Muscle layer of colon (tissue), 2 donors: ENCODE data around the gene INPP5B.

Experiments
- H3K27ac ChIP-seq: one replicate; pipeline ENCODE4 v1.7.0; 2013; ENCODE audit warnings: low read depth, mild to moderate bottlenecking, low read length, moderate library complexity
- H3K27me3 ChIP-seq, 2 donors: one replicate each; pipeline ENCODE4 v1.7.0; 2013; ENCODE audit warnings: low read length in 2 of 2, mild to moderate bottlenecking in 2 of 2; ENCODE audit not compliant: insufficient read depth in 2 of 2, control insufficient read depth in 1 of 2
- H3K36me3 ChIP-seq: one replicate; pipeline ENCODE4 v1.7.0; 2013; ENCODE audit warnings: mild to moderate bottlenecking, low read length; ENCODE audit not compliant: insufficient read depth
- H3K4me1 ChIP-seq: one replicate; pipeline ENCODE4 v1.7.0; 2013; ENCODE audit warnings: mild to moderate bottlenecking, low read length; ENCODE audit not compliant: insufficient read depth
- H3K4me3 ChIP-seq, 2 donors: one replicate each; pipeline ENCODE4 v1.7.0; 2013; ENCODE audit warnings: low read length in 2 of 2, low read depth in 1 of 2, mild to moderate bottlenecking in 1 of 2, moderate library complexity in 1 of 2
- H3K9ac ChIP-seq: one replicate; pipeline ENCODE4 v1.7.0; 2013; ENCODE audit warnings: low read length
- H3K9me3 ChIP-seq: one replicate; pipeline ENCODE4 v1.7.0; 2013; ENCODE audit warnings: mild to moderate bottlenecking, low read length
- donor health status: abdominal sarcoma.
- donor health status: Adenocarcinoma of cecum.

INPP5B gene

GRCh38 chr1:37861151-37861550 is 85.7 kb downstream of the INPP5B start:
- no peaks in the 10 kb centered on the region for H3K27me3 ChIP-seq
- no peak overlapping the region for H3K4me3 ChIP-seq
- H3K27ac ChIP-seq: no peak overlapping the region
- H3K9me3 ChIP-seq: no peaks in the 10 kb centered on the region
- peaks cover 36% of the 10 kb centered on the region for H3K36me3 ChIP-seq
- H3K9ac ChIP-seq: no peak overlapping the region
- peaks cover 15% of the 10 kb centered on the region for H3K4me1 ChIP-seq

- Histone ChIP-seq H3K4me1 (peaks cover 20% of the 10 kb centered on the region), H3K9ac (peak overlapping the region; percentile 18), H3K9me3 (no peaks in the 10 kb centered on the region), H3K27me3 (no peaks in the 10 kb centered on the region), H3K4me3 (peak overlapping the region; percentile 98 to 99), H3K27ac (peak overlapping the region; percentile 97), H3K36me3 (peaks cover 27% of the 10 kb centered on the region)
Observed at GRCh38 chr1:37860346-37860666, 86.5 kb downstream of the INPP5B start.

GRCh38 chr1:37859507-37860345 is 87.1 kb downstream of the INPP5B start, which contains the start of gene MTF1:
Gene MTF1, minus strand, starts transcription at chr1:37859592. Its CDS starts 1,934 bp downstream, at chr1:37857658.
- Histone ChIP-seq H3K4me1 (peaks cover 23% of the 10 kb centered on the region), H3K4me3 (peak within 1 kb of the TSS; percentile 98 to 99)

GRCh38 chr1:37858931-37859506 is 87.8 kb downstream of the INPP5B start:
- Histone ChIP-seq H3K4me3 (peak overlapping the region; percentile 98 to 99), H3K9ac (peak overlapping the region; percentile 97), H3K4me1 (peaks cover 23% of the 10 kb centered on the region), H3K27ac (peak overlapping the region; percentile 97), H3K36me3 (peaks cover 22% of the 10 kb centered on the region), H3K9me3 (no peaks in the 10 kb centered on the region), H3K27me3 (no peaks in the 10 kb centered on the region)

More at GRCh38 chr1:37859507-37860345, 87.1 kb downstream of the INPP5B start, which contains the start of gene MTF1:
- no peaks in the 10 kb centered on the region for H3K9me3 ChIP-seq
- H3K36me3 ChIP-seq: peaks cover 24% of the 10 kb centered on the region
- H3K9ac ChIP-seq: peak within 1 kb of the TSS; percentile 97
- peak within 1 kb of the TSS; percentile 97 for H3K27ac ChIP-seq
- no peaks in the 10 kb centered on the region for H3K27me3 ChIP-seq

GRCh38 chr1:37854406-37854805 is 92.4 kb downstream of the INPP5B start:
- no peak overlapping the region for H3K27ac ChIP-seq

GRCh38 chr1:37853157-37853556 is 93.7 kb downstream of the INPP5B start:
- Histone ChIP-seq H3K27me3 (no peaks in the 10 kb centered on the region), H3K36me3 (peaks cover 15% of the 10 kb centered on the region), H3K4me1 (peaks cover 12% of the 10 kb centered on the region), H3K9me3 (no peaks in the 10 kb centered on the region), H3K4me3 (no peak overlapping the region), H3K27ac (no peak overlapping the region), H3K9ac (no peak overlapping the region)

More at GRCh38 chr1:37854406-37854805, 92.4 kb downstream of the INPP5B start:
- no peaks in the 10 kb centered on the region for H3K27me3 ChIP-seq
- H3K4me1 ChIP-seq: peaks cover 19% of the 10 kb centered on the region
- no peak overlapping the region for H3K4me3 ChIP-seq
- no peaks in the 10 kb centered on the region for H3K9me3 ChIP-seq
- H3K36me3 ChIP-seq: peaks cover 15% of the 10 kb centered on the region
- no peak overlapping the region for H3K9ac ChIP-seq

GRCh38 chr1:37851782-37852210 is 95.1 kb downstream of the INPP5B start:
- H3K9ac ChIP-seq: no peak overlapping the region
- no peak overlapping the region for H3K27ac ChIP-seq
- H3K27me3 ChIP-seq: no peaks in the 10 kb centered on the region
- H3K9me3 ChIP-seq: no peaks in the 10 kb centered on the region
- H3K36me3 ChIP-seq: peaks cover 6% of the 10 kb centered on the region
- H3K4me1 ChIP-seq: peaks cover 9% of the 10 kb centered on the region
- no peak overlapping the region for H3K4me3 ChIP-seq

- Histone ChIP-seq H3K27ac (no peak overlapping the region), H3K9ac (no peak overlapping the region), H3K27me3 (no peaks in the 10 kb centered on the region), H3K4me3 (no peak overlapping the region), H3K4me1 (peaks cover 9% of the 10 kb centered on the region), H3K36me3 (peaks cover 3% of the 10 kb centered on the region), H3K9me3 (no peaks in the 10 kb centered on the region)
Observed at GRCh38 chr1:37851262-37851661, 95.6 kb downstream of the INPP5B start.

GRCh38 chr1:37850352-37850955 is 96.4 kb downstream of the INPP5B start:
- Histone ChIP-seq H3K9me3 (no peaks in the 10 kb centered on the region), H3K27ac (no peak overlapping the region), H3K27me3 (no peaks in the 10 kb centered on the region), H3K9ac (no peak overlapping the region), H3K36me3 (peaks cover 3% of the 10 kb centered on the region), H3K4me1 (peaks cover 3% of the 10 kb centered on the region), H3K4me3 (no peak overlapping the region)

GRCh38 chr1:37849480-37849879 is 97.4 kb downstream of the INPP5B start:
- H3K27ac ChIP-seq: no peak overlapping the region

GRCh38 chr1:37846647-37847339 is 100.1 kb downstream of the INPP5B start:
- H3K27me3 ChIP-seq: no peaks in the 10 kb centered on the region
- H3K9me3 ChIP-seq: no peaks in the 10 kb centered on the region
- H3K9ac ChIP-seq: no peak overlapping the region
- H3K36me3 ChIP-seq: no peaks in the 10 kb centered on the region
- no peaks in the 10 kb centered on the region for H3K4me1 ChIP-seq
- H3K4me3 ChIP-seq: no peak overlapping the region
- no peak overlapping the region for H3K27ac ChIP-seq

More at GRCh38 chr1:37849480-37849879, 97.4 kb downstream of the INPP5B start:
- Histone ChIP-seq H3K9me3 (no peaks in the 10 kb centered on the region), H3K4me1 (no peaks in the 10 kb centered on the region), H3K36me3 (peaks cover 2% of the 10 kb centered on the region), H3K4me3 (no peak overlapping the region), H3K9ac (no peak overlapping the region), H3K27me3 (no peaks in the 10 kb centered on the region)
